Activated CD8-positive, alpha-beta T cell treated with anti-CD3 and anti-CD28 coated beads for 36 hours (primary cell): ENCODE results near the gene SLC2A2. TPM values are rescaled to one million over a fixed set of nuclear protein-coding genes. Genes with fewer than 3 reads are reported as not detected.
A peak's percentile ranks its signal among the peaks of the same experiment; 100 is the strongest.

ENCODE experiments used
- ATAC-seq: fragments of 200-7000 bp; cut with Tn5 transposase; one replicate; pipeline ENCODE4 v1.10.0; 2021; ENCODE audit warnings: mild to moderate bottlenecking, moderate library complexity
- CTCF ChIA-PET: fragments of 350-600 bp; sonication (Branson Sonifier 250); formaldehyde crosslinking; loops from one replicate; lab custom pipeline; 2021; ENCODE audit warnings: antibody characterized with exemption; lab: Charles Lee
- POLR2A ChIA-PET: fragments of 350-600 bp; sonication (Branson Sonifier 250); formaldehyde crosslinking; loops from one replicate; lab custom pipeline; 2021; ENCODE audit warnings: antibody characterized with exemption; lab: Charles Lee
- DNase-seq: peaks from one replicate; pipeline ENCODE4 v3.0.0-alpha.2; 2020
- H3K27ac Mint-ChIP-seq: one replicate; pipeline ENCODE4 v1.8.0; 2021; ENCODE audit warnings: mild to moderate bottlenecking, mixed read lengths
- H3K27me3 Mint-ChIP-seq: one replicate; pipeline ENCODE4 v1.8.0; 2021; ENCODE audit warnings: mixed read lengths
- H3K36me3 Mint-ChIP-seq: one replicate; pipeline ENCODE4 v1.8.0; 2021; ENCODE audit warnings: low read depth, mixed read lengths
- H3K4me1 Mint-ChIP-seq: one replicate; pipeline ENCODE4 v1.8.0; 2021; ENCODE audit warnings: low read depth, mixed read lengths
- H3K4me3 Mint-ChIP-seq: one replicate; pipeline ENCODE4 v1.8.0; 2021; ENCODE audit warnings: mild to moderate bottlenecking, moderate library complexity, mixed read lengths
- H3K9me3 Mint-ChIP-seq: one replicate; pipeline ENCODE4 v1.8.0; 2021; ENCODE audit warnings: mixed read lengths
- CTCF ChIP-seq: fragments of 200-600 bp; IDR thresholded peaks from one replicate; pipeline ENCODE4 v1.8.0; 2022; ENCODE audit warnings: antibody characterized with exemption, mild to moderate bottlenecking
- intact Hi-C: fragments of 100-400 bp; cut with micrococcal nuclease; formaldehyde crosslinking; loops from one replicate; pipeline ENCODE4 v1.10.0; 2022
- total RNA-seq, 2 experiments: library from RNA; stranded (reverse); gene quantifications; one replicate each; pipeline ENCODE4 v1.2.3, GENCODE V29; 2021

Gene SLC2A2
- total RNA-seq, 2 experiments from 2014 or later = not detected

DNA sequence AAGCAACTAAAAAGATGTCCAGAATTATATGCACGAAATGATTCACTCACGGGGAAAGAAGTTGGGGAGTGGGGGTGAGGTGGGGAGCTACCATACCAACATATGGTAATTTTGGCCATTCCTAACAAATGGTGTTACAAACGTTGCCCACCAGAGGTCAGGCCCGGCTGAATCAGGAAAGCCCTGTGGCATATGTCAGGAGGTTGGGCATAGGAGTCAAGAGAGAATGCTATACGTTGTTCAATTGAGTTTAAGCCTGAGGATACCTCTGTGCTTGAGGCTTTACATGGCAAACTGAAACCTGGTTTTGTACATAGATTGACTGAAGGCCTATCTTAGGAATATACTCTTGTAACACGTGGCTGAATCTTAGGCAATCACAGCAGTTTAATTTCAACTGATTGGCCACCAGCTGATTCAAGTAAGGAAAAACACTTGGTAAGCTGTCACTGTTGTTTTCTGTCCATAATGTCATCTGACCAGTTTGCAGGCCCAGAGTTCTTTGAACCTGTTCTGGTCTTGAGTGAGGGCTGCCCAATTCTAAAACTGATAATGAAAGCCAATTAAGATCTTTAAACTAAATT lies 23.4 kb upstream of the SLC2A2 start:
- Mint-ChIP-seq H3K4me3 (no peak overlapping the region), H3K9me3 (no peaks in the 10 kb centered on the region), H3K4me1 (no peaks in the 10 kb centered on the region), H3K27ac (no peak overlapping the region), H3K27me3 (peaks cover 21% of the 10 kb centered on the region), H3K36me3 (no peaks in the 10 kb centered on the region)
- intact Hi-C loops = loop anchor here (5.0 kb wide), 1 partner anchor 517 kb away; no protein-coding TSS in a partner anchor
- CTCF ChIA-PET = interaction anchor here (0.6 to 2.4 kb wide), 18 partner anchors 12 to 1292 kb away, joined by 3 to 17 read pairs (median 3); no protein-coding TSS in a partner anchor
- DNase-seq (peak; percentile 67), ATAC-seq (peak; percentile 89)
- TF ChIP-seq CTCF = peak; percentile 40
- POLR2A ChIA-PET = interaction anchor here (0.5 kb wide), 1 partner anchor 192 kb away, joined by 3 read pairs; no protein-coding TSS in a partner anchor

GRCh38 chr3:171046760-171047159 lies 20.2 kb upstream of the SLC2A2 start:
- CTCF ChIA-PET = no interaction called here
- no peak for DNase-seq
- Mint-ChIP-seq H3K4me3 (no peak overlapping the region), H3K27me3 (peaks cover 31% of the 10 kb centered on the region), H3K27ac (no peak overlapping the region), H3K4me1 (no peaks in the 10 kb centered on the region), H3K36me3 (no peaks in the 10 kb centered on the region), H3K9me3 (no peaks in the 10 kb centered on the region)
- no peak for ATAC-seq
- POLR2A ChIA-PET = no interaction called here
- intact Hi-C loops = no loop called here
- TF ChIP-seq CTCF = no peak

GRCh38 chr3:171044835-171045793 lies 18.6 kb upstream of the SLC2A2 start:
- no peak for TF ChIP-seq CTCF
- Mint-ChIP-seq H3K27me3 (peaks cover 26% of the 10 kb centered on the region), H3K36me3 (no peaks in the 10 kb centered on the region), H3K4me1 (no peaks in the 10 kb centered on the region), H3K27ac (no peak overlapping the region), H3K9me3 (no peaks in the 10 kb centered on the region), H3K4me3 (no peak overlapping the region)
- DNase-seq = no peak
- ATAC-seq = no peak
- POLR2A ChIA-PET = no interaction called here
- CTCF ChIA-PET = interaction anchor here (0.6 kb wide), 1 partner anchor 631 kb away, joined by 3 read pairs; no protein-coding TSS in a partner anchor
- intact Hi-C loops = no loop called here

- Mint-ChIP-seq H3K4me1 (no peaks in the 10 kb centered on the region), H3K4me3 (no peak overlapping the region), H3K27me3 (peaks cover 26% of the 10 kb centered on the region), H3K27ac (no peak overlapping the region), H3K36me3 (no peaks in the 10 kb centered on the region), H3K9me3 (no peaks in the 10 kb centered on the region)
- POLR2A ChIA-PET = no interaction called here
- intact Hi-C loops = no loop called here
- DNase-seq (no peak), ATAC-seq (no peak)
- TF ChIP-seq CTCF = no peak
- CTCF ChIA-PET = interaction anchor here (0.6 kb wide), 1 partner anchor 631 kb away, joined by 3 read pairs; no protein-coding TSS in a partner anchor
Observed at GRCh38 chr3:171044384-171044783, 17.9 kb upstream of the SLC2A2 start.
